ENCODE data around the gene SLC7A1. TPM values are rescaled to one million over a fixed set of nuclear protein-coding genes. Genes with fewer than 3 reads are reported as not detected.

Gene SLC7A1
- total and polyA plus RNA-seq, 4 donors, result 6.6 to 53.8 (median 10.5) TPM

- 81 to 85% methylated on average over 17 of the region's 17 CpGs for WGBS, 2 donors
- no peaks in the 10 kb centered on the region for H3K36me3 ChIP-seq (ENCODE audit: control insufficient read depth in 4 of 4, insufficient read depth in 4 of 4, low read length in 4 of 4)
- no peak overlapping the region for H3K4me3 ChIP-seq
- ATAC-seq (ENCODE audit: insufficient read depth, low FRiP score) (no peak), DNase-seq (no peak)
- no peaks in the 10 kb centered on the region for H3K9me3 ChIP-seq (ENCODE audit: control insufficient read depth in 4 of 4, insufficient read depth in 3 of 4, low read length in 3 of 4)
- H3K27me3 ChIP-seq (ENCODE audit: control insufficient read depth in 3 of 3, insufficient read depth in 3 of 3, low read length in 2 of 3), result peaks cover 0 to 28% (median 13%) of the 10 kb centered on the region in 3 donors
- no peak overlapping the region for H3K9ac ChIP-seq (ENCODE audit: insufficient read depth in 1 of 2, low read length in 2 of 2)
- H3K27ac ChIP-seq (ENCODE audit: low read depth in 1 of 2, low read length in 1 of 2), result no peak overlapping the region
- TF ChIP-seq, protein P1, sequence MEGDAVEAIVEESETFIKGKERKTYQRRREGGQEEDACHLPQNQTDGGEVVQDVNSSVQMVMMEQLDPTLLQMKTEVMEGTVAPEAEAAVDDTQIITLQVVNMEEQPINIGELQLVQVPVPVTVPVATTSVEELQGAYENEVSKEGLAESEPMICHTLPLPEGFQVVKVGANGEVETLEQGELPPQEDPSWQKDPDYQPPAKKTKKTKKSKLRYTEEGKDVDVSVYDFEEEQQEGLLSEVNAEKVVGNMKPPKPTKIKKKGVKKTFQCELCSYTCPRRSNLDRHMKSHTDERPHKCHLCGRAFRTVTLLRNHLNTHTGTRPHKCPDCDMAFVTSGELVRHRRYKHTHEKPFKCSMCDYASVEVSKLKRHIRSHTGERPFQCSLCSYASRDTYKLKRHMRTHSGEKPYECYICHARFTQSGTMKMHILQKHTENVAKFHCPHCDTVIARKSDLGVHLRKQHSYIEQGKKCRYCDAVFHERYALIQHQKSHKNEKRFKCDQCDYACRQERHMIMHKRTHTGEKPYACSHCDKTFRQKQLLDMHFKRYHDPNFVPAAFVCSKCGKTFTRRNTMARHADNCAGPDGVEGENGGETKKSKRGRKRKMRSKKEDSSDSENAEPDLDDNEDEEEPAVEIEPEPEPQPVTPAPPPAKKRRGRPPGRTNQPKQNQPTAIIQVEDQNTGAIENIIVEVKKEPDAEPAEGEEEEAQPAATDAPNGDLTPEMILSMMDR (IDR thresholded peaks at IDR 0.05; ENCODE audit: control extremely low read depth, extremely low read depth), result no peak
- peaks cover 0 to 6% (median 0%) of the 10 kb centered on the region in 5 donors for H3K4me1 ChIP-seq (ENCODE audit: control insufficient read depth in 5 of 5, insufficient read depth in 5 of 5, low read length in 5 of 5)
Observed at GRCh38 chr13:29505511-29505910, 90.0 kb downstream of the SLC7A1 start.

- no peak overlapping the region for H3K4me3 ChIP-seq
- H3K27me3 ChIP-seq (ENCODE audit: control insufficient read depth in 3 of 3, insufficient read depth in 3 of 3, low read length in 2 of 3), result peaks cover 0 to 28% (median 13%) of the 10 kb centered on the region in 3 donors
- no peak overlapping the region for H3K27ac ChIP-seq (ENCODE audit: low read depth in 1 of 2, low read length in 1 of 2)
- peaks cover 0 to 6% (median 0%) of the 10 kb centered on the region in 5 donors for H3K4me1 ChIP-seq (ENCODE audit: control insufficient read depth in 5 of 5, insufficient read depth in 5 of 5, low read length in 5 of 5)
- no peak overlapping the region for H3K9ac ChIP-seq (ENCODE audit: insufficient read depth in 1 of 2, low read length in 2 of 2)
- H3K36me3 ChIP-seq (ENCODE audit: control insufficient read depth in 4 of 4, insufficient read depth in 4 of 4, low read length in 4 of 4), result no peaks in the 10 kb centered on the region
- no peak for ATAC-seq (ENCODE audit: insufficient read depth, low FRiP score)
- WGBS, 2 donors, result 92 to 94% methylated on average over 15 of the region's 15 CpGs
- no peak for DNase-seq
- TF ChIP-seq, protein P1 (IDR thresholded peaks at IDR 0.05; ENCODE audit: control extremely low read depth, extremely low read depth), result no peak
- H3K9me3 ChIP-seq (ENCODE audit: control insufficient read depth in 4 of 4, insufficient read depth in 3 of 4, low read length in 3 of 4), result no peaks in the 10 kb centered on the region
Observed at GRCh38 chr13:29504691-29505090, 90.8 kb downstream of the SLC7A1 start.

- ATAC-seq (ENCODE audit: insufficient read depth, low FRiP score) (no peak), DNase-seq (peak in 2 of 3 donors; percentile 24 to 27)
- 48 to 57% methylated on average over 32 of the region's 32 CpGs for WGBS, 2 donors
- H3K27me3 ChIP-seq (ENCODE audit: control insufficient read depth in 3 of 3, insufficient read depth in 3 of 3, low read length in 2 of 3), result peaks cover 0 to 28% (median 13%) of the 10 kb centered on the region in 3 donors
- H3K9me3 ChIP-seq (ENCODE audit: control insufficient read depth in 4 of 4, insufficient read depth in 3 of 4, low read length in 3 of 4), result no peaks in the 10 kb centered on the region
- no peak overlapping the region for H3K9ac ChIP-seq (ENCODE audit: insufficient read depth in 1 of 2, low read length in 2 of 2)
- H3K4me1 ChIP-seq (ENCODE audit: control insufficient read depth in 5 of 5, insufficient read depth in 5 of 5, low read length in 5 of 5), result peaks cover 0 to 3% (median 0%) of the 10 kb centered on the region in 5 donors
- H3K36me3 ChIP-seq (ENCODE audit: control insufficient read depth in 4 of 4, insufficient read depth in 4 of 4, low read length in 4 of 4), result peaks cover 0 to 4% (median 0%) of the 10 kb centered on the region in 4 donors
- no peak overlapping the region for H3K4me3 ChIP-seq
- H3K27ac ChIP-seq (ENCODE audit: low read depth in 1 of 2, low read length in 1 of 2), result no peak overlapping the region
- TF ChIP-seq, protein P1 (IDR thresholded peaks at IDR 0.05; ENCODE audit: control extremely low read depth, extremely low read depth), result no peak
Observed at GRCh38 chr13:29503041-29503837, 92.2 kb downstream of the SLC7A1 start.

Data from lung (tissue), 12 donors.